GM23338 (cell line): ENCODE measurements around the gene SHISA8. TPM values are rescaled to one million over a fixed set of nuclear protein-coding genes. Genes with fewer than 3 reads are reported as not detected.

Experiments used
- ATAC-seq: fragments of 200-7000 bp; cut with Tn5 transposase; 3 replicates; pipeline ENCODE4 v1.9.1; 2020
- DNase-seq: peaks from one replicate; pipeline ENCODE4 v3.0.0-alpha.2; 2015; ENCODE audit warnings: low spot score
- H2AFZ ChIP-seq: fragments of 200-600 bp; sonication (generic); 2 replicates; pipeline ENCODE4 v1.8.0; 2016; ENCODE audit warnings: antibody characterized with exemption, mild to moderate bottlenecking, moderate library complexity
- H3F3A ChIP-seq: fragments of 200-600 bp; sonication (generic); replicated peaks from 2 replicates; pipeline ENCODE4 v1.8.0; 2017; ENCODE audit warnings: antibody characterized with exemption, mixed run types, low read depth
- H3K27ac ChIP-seq: fragments of 200-600 bp; sonication (generic); 2 replicates; pipeline ENCODE4 v1.6.1; 2016; ENCODE audit warnings: low read depth
- H3K27me3 ChIP-seq: fragments of 200-600 bp; sonication (generic); 2 replicates; pipeline ENCODE4 v1.8.0; 2016; ENCODE audit warnings: mild to moderate bottlenecking, mixed run types, moderate library complexity; ENCODE audit not compliant: insufficient read depth
- H3K36me3 ChIP-seq: fragments of 200-600 bp; sonication (generic); 2 replicates; pipeline ENCODE4 v1.8.0; 2016; ENCODE audit warnings: mild to moderate bottlenecking; ENCODE audit not compliant: insufficient read depth
- H3K4me1 ChIP-seq: fragments of 200-600 bp; sonication (generic); 2 replicates; pipeline ENCODE4 v1.8.0; 2016; ENCODE audit warnings: mild to moderate bottlenecking, moderate library complexity; ENCODE audit not compliant: insufficient read depth
- H3K4me2 ChIP-seq: fragments of 200-600 bp; sonication (generic); 2 replicates; pipeline ENCODE4 v1.7.1; 2017; ENCODE audit warnings: mixed run types
- H3K4me3 ChIP-seq: fragments of 200-600 bp; sonication (generic); 2 replicates; pipeline ENCODE4 v1.6.1; 2016; ENCODE audit warnings: mixed run types
- H3K79me2 ChIP-seq: fragments of 200-600 bp; sonication (generic); replicated peaks from 2 replicates; pipeline ENCODE4 v1.8.0; 2017; ENCODE audit warnings: mild to moderate bottlenecking; ENCODE audit not compliant: insufficient read depth
- H3K9me2 ChIP-seq: fragments of 200-600 bp; sonication (generic); 2 replicates; pipeline ENCODE4 v1.8.0; 2017; ENCODE audit not compliant: insufficient read depth
- H4K20me1 ChIP-seq: fragments of 200-600 bp; sonication (generic); replicated peaks from 2 replicates; pipeline ENCODE4 v1.8.0; 2017; ENCODE audit warnings: mild to moderate bottlenecking; ENCODE audit not compliant: insufficient read depth
- H3K27ac Mint-ChIP-seq: 2 replicates; pipeline ENCODE4 v1.8.0; 2020; ENCODE audit warnings: inconsistent platforms, mild to moderate bottlenecking, moderate library complexity, mixed read lengths
- H3K27me3 Mint-ChIP-seq: 3 replicates; pipeline ENCODE4 v1.8.0; 2022; ENCODE audit warnings: low read depth, mild to moderate bottlenecking, moderate library complexity, mixed read lengths, inconsistent platforms; ENCODE audit not compliant: insufficient read depth, poor library complexity
- H3K36me3 Mint-ChIP-seq: 3 replicates; pipeline ENCODE4 v1.8.0; 2021; ENCODE audit warnings: low read depth, mild to moderate bottlenecking, inconsistent platforms, moderate library complexity, mixed read lengths
- H3K4me1 Mint-ChIP-seq: 3 replicates; pipeline ENCODE4 v1.8.0; 2020; ENCODE audit warnings: mild to moderate bottlenecking, inconsistent platforms, mixed read lengths
- H3K4me3 Mint-ChIP-seq: 3 replicates; pipeline ENCODE4 v1.8.0; 2021; ENCODE audit warnings: moderate library complexity, mild to moderate bottlenecking, inconsistent platforms, mixed read lengths
- H3K9me3 Mint-ChIP-seq: 3 replicates; pipeline ENCODE4 v1.8.0; 2020; ENCODE audit warnings: moderate library complexity, mild to moderate bottlenecking, inconsistent platforms, mixed read lengths
- CREB1 ChIP-seq: fragments of 250-450 bp; sonication (Bioruptor Pico); IDR thresholded peaks from 2 replicates; pipeline ENCODE4 v1.5.0; 2020; ENCODE audit warnings: low read depth, mild to moderate bottlenecking, moderate library complexity
- EZH2 ChIP-seq: fragments of 200-600 bp; sonication (generic); IDR thresholded peaks from one replicate; pipeline ENCODE4 v1.8.0; 2017; ENCODE audit warnings: antibody characterized with exemption, mild to moderate bottlenecking, low read depth; ENCODE audit not compliant: unreplicated experiment
- EZH2phosphoT487 ChIP-seq: fragments of 200-600 bp; sonication (generic); IDR thresholded peaks from one replicate; pipeline ENCODE4 v1.8.1; 2018; ENCODE audit warnings: antibody characterized with exemption; ENCODE audit not compliant: unreplicated experiment
- JUNB ChIP-seq: IDR thresholded peaks from one replicate; pipeline ENCODE4 v1.6.1; 2016; ENCODE audit warnings: antibody characterized with exemption; ENCODE audit not compliant: unreplicated experiment
- NANOG ChIP-seq: IDR thresholded peaks from 2 replicates; pipeline ENCODE4 v1.6.1; 2016; ENCODE audit warnings: antibody characterized with exemption, borderline replicate concordance
- POLR2AphosphoS5 ChIP-seq: IDR thresholded peaks from 2 replicates; pipeline ENCODE4 v1.6.1; 2016; ENCODE audit warnings: antibody characterized with exemption, low read depth
- STAT1 ChIP-seq: IDR thresholded peaks from one replicate; pipeline ENCODE4 v1.6.1; 2016; ENCODE audit warnings: antibody characterized with exemption; ENCODE audit not compliant: unreplicated experiment
- ZNF114 ChIP-seq: fragments of 250-450 bp; sonication (Bioruptor Pico); IDR thresholded peaks from 2 replicates; pipeline ENCODE4 v1.5.0; 2020; ENCODE audit warnings: mild to moderate bottlenecking, moderate library complexity
- ZNF331 ChIP-seq: fragments of 250-450 bp; sonication (Bioruptor Pico); IDR thresholded peaks from 2 replicates; pipeline ENCODE4 v1.5.0; 2020; ENCODE audit warnings: low read depth, mild to moderate bottlenecking, moderate library complexity
- polyA plus RNA-seq: library from polyadenylated mRNA; unstranded; fragments of >200 nt; fragmentation: Nextera tagmentation; extraction: Ambion mirVana; gene quantifications from 2 replicates; pipeline ENCODE4 v1.2.1, GENCODE V29; 2016
- total RNA-seq: library from RNA; depleted of rRNA; stranded (reverse); fragments of >200 nt; shearing (Covaris generic); gene quantifications from 2 replicates; pipeline ENCODE4 v1.2.3, GENCODE V29; 2014
- TF ChIP-seq, protein P1 (sequence below): fragments of 250-450 bp; sonication (Bioruptor Pico); IDR thresholded peaks from 2 replicates; pipeline ENCODE4 v1.5.0; 2020; ENCODE audit warnings: mild to moderate bottlenecking, moderate library complexity
- TF ChIP-seq, protein P2 (sequence below), 2 experiments: fragments of 200-600 bp in 1 of 2; sonication (generic) in 1 of 2; conservative IDR thresholded peaks; 2 replicates each; pipeline versions ENCODE4 v1.5.1 to v1.6.1; 2016 to 2017; ENCODE audit warnings: antibody characterized with exemption in 2 of 2, low read depth in 2 of 2, mild to moderate bottlenecking in 2 of 2, moderate library complexity in 1 of 2
- TF ChIP-seq, protein P3 (sequence below): IDR thresholded peaks from one replicate; pipeline ENCODE4 v1.6.1; 2018; ENCODE audit warnings: antibody characterized with exemption; ENCODE audit not compliant: unreplicated experiment

Gene SHISA8
- total and polyA plus RNA-seq, 2 experiments from 2014 or later = 5.1 TPM; not detected in 1

DNA sequence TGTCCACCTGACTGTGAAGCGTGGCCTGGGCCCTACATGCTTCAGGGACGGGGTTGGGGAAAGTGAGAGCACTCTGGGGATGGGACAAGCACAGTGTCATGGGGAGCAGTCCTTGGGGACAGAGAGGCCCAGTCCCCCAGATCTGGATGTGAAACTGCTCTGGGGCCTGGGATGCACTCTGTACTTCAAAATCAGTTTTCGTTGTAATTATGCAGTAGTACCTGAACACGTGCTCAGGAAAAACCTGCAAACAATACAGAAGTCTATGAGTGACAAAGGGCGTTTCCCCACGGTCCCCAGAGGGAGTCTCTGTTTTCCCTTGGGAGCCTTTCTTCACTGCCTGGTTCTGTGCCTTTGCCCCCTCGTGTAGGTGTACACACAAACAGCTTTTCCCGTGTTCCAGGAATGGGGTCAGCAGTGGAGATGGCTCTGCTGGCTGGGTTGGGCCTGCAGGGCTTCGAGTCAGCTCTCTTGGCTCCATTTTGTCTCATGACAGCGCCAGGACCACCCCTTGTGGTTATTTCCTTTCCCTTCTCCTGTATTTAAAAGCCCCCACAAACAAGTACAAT lies 16.9 kb upstream of the SHISA8 start:
- no peak overlapping the region for H3K4me3 ChIP-seq
- H3F3A ChIP-seq = peaks cover 8% of the 10 kb centered on the region; the same call in 1 of the 2 replicates
- TF ChIP-seq JUNB = no peak
- TF ChIP-seq ZNF114 (CRISPR knock-in tag) = no peak
- TF ChIP-seq, protein P1, sequence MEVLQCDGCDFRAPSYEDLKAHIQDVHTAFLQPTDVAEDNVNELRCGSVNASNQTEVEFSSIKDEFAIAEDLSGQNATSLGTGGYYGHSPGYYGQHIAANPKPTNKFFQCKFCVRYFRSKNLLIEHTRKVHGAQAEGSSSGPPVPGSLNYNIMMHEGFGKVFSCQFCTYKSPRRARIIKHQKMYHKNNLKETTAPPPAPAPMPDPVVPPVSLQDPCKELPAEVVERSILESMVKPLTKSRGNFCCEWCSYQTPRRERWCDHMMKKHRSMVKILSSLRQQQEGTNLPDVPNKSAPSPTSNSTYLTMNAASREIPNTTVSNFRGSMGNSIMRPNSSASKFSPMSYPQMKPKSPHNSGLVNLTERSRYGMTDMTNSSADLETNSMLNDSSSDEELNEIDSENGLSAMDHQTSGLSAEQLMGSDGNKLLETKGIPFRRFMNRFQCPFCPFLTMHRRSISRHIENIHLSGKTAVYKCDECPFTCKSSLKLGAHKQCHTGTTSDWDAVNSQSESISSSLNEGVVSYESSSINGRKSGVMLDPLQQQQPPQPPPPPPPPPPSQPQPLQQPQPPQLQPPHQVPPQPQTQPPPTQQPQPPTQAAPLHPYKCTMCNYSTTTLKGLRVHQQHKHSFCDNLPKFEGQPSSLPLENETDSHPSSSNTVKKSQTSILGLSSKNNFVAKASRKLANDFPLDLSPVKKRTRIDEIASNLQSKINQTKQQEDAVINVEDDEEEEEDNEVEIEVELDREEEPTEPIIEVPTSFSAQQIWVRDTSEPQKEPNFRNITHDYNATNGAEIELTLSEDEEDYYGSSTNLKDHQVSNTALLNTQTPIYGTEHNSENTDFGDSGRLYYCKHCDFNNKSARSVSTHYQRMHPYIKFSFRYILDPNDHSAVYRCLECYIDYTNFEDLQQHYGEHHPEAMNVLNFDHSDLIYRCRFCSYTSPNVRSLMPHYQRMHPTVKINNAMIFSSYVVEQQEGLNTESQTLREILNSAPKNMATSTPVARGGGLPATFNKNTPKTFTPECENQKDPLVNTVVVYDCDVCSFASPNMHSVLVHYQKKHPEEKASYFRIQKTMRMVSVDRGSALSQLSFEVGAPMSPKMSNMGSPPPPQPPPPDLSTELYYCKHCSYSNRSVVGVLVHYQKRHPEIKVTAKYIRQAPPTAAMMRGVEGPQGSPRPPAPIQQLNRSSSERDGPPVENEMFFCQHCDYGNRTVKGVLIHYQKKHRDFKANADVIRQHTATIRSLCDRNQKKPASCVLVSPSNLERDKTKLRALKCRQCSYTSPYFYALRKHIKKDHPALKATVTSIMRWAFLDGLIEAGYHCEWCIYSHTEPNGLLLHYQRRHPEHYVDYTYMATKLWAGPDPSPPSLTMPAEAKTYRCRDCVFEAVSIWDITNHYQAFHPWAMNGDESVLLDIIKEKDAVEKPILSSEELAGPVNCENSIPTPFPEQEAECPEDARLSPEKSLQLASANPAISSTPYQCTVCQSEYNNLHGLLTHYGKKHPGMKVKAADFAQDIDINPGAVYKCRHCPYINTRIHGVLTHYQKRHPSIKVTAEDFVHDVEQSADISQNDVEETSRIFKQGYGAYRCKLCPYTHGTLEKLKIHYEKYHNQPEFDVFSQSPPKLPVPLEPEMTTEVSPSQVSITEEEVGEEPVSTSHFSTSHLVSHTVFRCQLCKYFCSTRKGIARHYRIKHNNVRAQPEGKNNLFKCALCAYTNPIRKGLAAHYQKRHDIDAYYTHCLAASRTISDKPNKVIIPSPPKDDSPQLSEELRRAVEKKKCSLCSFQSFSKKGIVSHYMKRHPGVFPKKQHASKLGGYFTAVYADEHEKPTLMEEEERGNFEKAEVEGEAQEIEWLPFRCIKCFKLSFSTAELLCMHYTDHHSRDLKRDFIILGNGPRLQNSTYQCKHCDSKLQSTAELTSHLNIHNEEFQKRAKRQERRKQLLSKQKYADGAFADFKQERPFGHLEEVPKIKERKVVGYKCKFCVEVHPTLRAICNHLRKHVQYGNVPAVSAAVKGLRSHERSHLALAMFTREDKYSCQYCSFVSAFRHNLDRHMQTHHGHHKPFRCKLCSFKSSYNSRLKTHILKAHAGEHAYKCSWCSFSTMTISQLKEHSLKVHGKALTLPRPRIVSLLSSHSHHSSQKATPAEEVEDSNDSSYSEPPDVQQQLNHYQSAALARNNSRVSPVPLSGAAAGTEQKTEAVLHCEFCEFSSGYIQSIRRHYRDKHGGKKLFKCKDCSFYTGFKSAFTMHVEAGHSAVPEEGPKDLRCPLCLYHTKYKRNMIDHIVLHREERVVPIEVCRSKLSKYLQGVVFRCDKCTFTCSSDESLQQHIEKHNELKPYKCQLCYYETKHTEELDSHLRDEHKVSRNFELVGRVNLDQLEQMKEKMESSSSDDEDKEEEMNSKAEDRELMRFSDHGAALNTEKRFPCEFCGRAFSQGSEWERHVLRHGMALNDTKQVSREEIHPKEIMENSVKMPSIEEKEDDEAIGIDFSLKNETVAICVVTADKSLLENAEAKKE (CRISPR knock-in tag) = no peak
- TF ChIP-seq, protein P2, sequence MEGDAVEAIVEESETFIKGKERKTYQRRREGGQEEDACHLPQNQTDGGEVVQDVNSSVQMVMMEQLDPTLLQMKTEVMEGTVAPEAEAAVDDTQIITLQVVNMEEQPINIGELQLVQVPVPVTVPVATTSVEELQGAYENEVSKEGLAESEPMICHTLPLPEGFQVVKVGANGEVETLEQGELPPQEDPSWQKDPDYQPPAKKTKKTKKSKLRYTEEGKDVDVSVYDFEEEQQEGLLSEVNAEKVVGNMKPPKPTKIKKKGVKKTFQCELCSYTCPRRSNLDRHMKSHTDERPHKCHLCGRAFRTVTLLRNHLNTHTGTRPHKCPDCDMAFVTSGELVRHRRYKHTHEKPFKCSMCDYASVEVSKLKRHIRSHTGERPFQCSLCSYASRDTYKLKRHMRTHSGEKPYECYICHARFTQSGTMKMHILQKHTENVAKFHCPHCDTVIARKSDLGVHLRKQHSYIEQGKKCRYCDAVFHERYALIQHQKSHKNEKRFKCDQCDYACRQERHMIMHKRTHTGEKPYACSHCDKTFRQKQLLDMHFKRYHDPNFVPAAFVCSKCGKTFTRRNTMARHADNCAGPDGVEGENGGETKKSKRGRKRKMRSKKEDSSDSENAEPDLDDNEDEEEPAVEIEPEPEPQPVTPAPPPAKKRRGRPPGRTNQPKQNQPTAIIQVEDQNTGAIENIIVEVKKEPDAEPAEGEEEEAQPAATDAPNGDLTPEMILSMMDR (conservative IDR thresholded peaks at IDR 0.05; ENCODE audit: low read depth in 2 of 2) = no peak
- no peak for TF ChIP-seq POLR2AphosphoS5
- TF ChIP-seq, protein P3, sequence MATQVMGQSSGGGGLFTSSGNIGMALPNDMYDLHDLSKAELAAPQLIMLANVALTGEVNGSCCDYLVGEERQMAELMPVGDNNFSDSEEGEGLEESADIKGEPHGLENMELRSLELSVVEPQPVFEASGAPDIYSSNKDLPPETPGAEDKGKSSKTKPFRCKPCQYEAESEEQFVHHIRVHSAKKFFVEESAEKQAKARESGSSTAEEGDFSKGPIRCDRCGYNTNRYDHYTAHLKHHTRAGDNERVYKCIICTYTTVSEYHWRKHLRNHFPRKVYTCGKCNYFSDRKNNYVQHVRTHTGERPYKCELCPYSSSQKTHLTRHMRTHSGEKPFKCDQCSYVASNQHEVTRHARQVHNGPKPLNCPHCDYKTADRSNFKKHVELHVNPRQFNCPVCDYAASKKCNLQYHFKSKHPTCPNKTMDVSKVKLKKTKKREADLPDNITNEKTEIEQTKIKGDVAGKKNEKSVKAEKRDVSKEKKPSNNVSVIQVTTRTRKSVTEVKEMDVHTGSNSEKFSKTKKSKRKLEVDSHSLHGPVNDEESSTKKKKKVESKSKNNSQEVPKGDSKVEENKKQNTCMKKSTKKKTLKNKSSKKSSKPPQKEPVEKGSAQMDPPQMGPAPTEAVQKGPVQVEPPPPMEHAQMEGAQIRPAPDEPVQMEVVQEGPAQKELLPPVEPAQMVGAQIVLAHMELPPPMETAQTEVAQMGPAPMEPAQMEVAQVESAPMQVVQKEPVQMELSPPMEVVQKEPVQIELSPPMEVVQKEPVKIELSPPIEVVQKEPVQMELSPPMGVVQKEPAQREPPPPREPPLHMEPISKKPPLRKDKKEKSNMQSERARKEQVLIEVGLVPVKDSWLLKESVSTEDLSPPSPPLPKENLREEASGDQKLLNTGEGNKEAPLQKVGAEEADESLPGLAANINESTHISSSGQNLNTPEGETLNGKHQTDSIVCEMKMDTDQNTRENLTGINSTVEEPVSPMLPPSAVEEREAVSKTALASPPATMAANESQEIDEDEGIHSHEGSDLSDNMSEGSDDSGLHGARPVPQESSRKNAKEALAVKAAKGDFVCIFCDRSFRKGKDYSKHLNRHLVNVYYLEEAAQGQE = no peak
- no peak for TF ChIP-seq EZH2phosphoT487
- TF ChIP-seq STAT1 = no peak
- no peak for TF ChIP-seq NANOG
- no peak for TF ChIP-seq CREB1 (CRISPR knock-in tag)
- no peak for TF ChIP-seq ZNF331
- TF ChIP-seq EZH2 = no peak
- no peak overlapping the region for H3K27ac ChIP-seq
- H3K36me3 Mint-ChIP-seq = peaks cover 8% of the 10 kb centered on the region; the same call in 2 of the 3 replicates
- H3K27ac Mint-ChIP-seq = no peak overlapping the region
- peaks cover 45% of the 10 kb centered on the region for H3K27me3 Mint-ChIP-seq
- ATAC-seq (no peak), DNase-seq (no peak)
- H3K36me3 ChIP-seq = no peaks in the 10 kb centered on the region
- H3K4me1 ChIP-seq = no peaks in the 10 kb centered on the region; the same call in none of the 2 replicates
- H3K79me2 ChIP-seq = no peaks in the 10 kb centered on the region
- H3K9me2 ChIP-seq = no peaks in the 10 kb centered on the region
- peaks cover 10% of the 10 kb centered on the region for H3K4me1 Mint-ChIP-seq
- H3K4me2 ChIP-seq = no peak overlapping the region
- H3K27me3 ChIP-seq = peaks cover 22% of the 10 kb centered on the region
- no peak overlapping the region for H2AFZ ChIP-seq
- no peak overlapping the region for H3K4me3 Mint-ChIP-seq
- no peaks in the 10 kb centered on the region; the same call in 2 of the 3 replicates for H3K9me3 Mint-ChIP-seq
- peaks cover 10% of the 10 kb centered on the region for H4K20me1 ChIP-seq
